HG03342 (cell line): Measurements from ENCODE around the gene GMDS.

Experiments
- ATAC-seq: cut with Tn5 transposase; IDR thresholded peaks from one replicate; pipeline ENCODE4 v1.9.1; 2021; ENCODE audit warnings: mild to moderate bottlenecking, moderate library complexity; ENCODE audit not compliant: unreplicated experiment

The GMDS gene

GRCh38 chr6:1729133-1729749 is 516.2 kb downstream of the GMDS start:
- no peak for ATAC-seq

- ATAC-seq, result no peak
Observed at GRCh38 chr6:1726341-1726768, 519.0 kb downstream of the GMDS start.

- ATAC-seq, result no peak
Observed at GRCh38 chr6:1724616-1725015, 520.8 kb downstream of the GMDS start.

GRCh38 chr6:1724124-1724523 is 521.3 kb downstream of the GMDS start:
- no peak for ATAC-seq

- no peak for ATAC-seq
Observed at GRCh38 chr6:1722801-1723200, 522.6 kb downstream of the GMDS start.

GRCh38 chr6:1720620-1721322 is 524.6 kb downstream of the GMDS start:
- ATAC-seq, result no peak

- ATAC-seq, result no peak
Observed at GRCh38 chr6:1719922-1720321, 525.5 kb downstream of the GMDS start.

- no peak for ATAC-seq
Observed at GRCh38 chr6:1716868-1717267, 528.5 kb downstream of the GMDS start.

DNA sequence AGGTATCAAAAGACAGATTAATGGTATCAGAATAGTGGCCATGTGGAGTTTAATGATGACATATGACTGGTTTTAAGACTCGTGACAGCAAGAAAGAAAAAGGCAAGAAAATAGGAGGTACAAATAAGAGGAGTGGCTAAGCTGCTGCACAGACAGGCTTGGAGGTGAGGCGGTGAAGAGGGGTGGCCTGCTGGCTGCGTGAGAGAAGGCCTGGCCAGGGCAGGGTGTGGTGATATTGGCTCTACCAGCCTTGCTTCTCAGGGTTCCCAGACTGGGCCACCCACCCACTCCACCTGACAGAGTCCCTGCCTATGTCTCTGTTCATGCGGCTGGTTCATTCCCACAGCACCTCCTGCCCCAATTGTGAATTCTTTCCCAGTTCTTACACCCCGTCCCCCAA is 529.0 kb downstream of the GMDS start:
- ATAC-seq, result no peak

DNA sequence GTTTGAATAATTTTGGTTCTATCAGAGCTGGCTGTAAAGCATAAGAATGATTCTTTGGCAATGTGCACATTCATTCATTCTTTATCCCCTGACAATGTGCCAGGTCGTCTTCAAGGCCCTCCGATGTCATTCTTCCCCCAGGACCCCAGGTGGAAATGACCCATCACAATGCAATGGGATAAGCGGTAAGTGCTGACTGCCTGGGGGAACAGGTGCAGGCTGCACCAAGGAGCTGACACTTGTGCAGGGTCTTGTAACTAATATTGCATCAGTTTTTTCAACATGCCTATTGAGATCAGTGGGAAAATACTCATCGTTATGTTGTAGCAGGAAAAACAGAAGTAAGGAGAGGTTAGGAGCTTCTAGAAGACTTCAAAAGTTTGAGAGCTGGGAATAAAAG is 530.1 kb downstream of the GMDS start:
- ATAC-seq, result no peak

- ATAC-seq, result no peak
Observed at GRCh38 chr6:1714654-1715053, 530.8 kb downstream of the GMDS start.

DNA sequence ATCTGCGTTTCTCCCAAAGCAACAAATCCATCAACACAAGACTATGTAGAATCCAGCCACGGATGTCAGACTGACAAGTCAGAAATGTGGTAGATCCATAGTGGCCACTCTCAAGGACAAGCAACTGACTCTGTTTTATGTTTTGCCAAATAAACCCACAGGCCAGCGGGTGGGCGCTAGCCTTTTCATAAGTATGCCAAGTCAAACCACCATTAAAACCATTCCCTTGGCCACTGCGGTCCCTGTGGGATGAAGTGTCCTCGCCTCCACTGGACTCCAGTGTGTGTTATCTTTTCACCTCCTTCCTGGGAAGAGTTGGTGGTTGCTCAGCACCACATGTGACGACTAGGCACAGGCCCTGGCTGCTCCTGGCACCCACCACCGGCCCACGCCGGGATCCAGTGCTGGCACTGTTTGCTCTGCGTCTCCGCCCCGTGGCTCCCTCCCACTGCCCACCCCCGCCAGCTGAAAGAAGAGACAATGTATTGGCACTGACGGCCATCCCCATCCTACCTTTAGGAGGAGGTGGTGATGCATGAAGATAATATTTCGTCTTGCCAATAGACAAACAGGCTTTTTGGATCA is 532.3 kb downstream of the GMDS start:
- no peak for ATAC-seq

DNA sequence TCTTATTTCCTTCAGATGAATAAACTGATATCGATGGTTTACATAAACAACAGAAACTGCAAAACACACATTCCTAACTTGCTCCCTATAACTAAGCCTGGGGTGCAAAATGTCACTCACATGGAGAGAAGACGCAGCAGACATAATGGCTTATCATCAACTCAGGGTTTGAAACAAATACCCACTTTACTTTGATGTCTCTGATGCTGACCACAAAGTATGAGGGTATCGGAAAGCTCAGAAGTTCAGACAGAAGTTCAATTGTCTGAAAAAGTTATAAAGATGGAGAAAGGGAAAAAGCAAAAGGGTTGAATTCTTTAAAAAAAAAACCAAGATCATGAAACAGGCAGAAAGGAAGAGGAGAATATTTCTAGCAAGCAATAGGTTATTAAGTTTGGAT is 533.0 kb downstream of the GMDS start:
- ATAC-seq, result no peak

GRCh38 chr6:1711136-1711535 is 534.3 kb downstream of the GMDS start:
- ATAC-seq, result no peak

DNA sequence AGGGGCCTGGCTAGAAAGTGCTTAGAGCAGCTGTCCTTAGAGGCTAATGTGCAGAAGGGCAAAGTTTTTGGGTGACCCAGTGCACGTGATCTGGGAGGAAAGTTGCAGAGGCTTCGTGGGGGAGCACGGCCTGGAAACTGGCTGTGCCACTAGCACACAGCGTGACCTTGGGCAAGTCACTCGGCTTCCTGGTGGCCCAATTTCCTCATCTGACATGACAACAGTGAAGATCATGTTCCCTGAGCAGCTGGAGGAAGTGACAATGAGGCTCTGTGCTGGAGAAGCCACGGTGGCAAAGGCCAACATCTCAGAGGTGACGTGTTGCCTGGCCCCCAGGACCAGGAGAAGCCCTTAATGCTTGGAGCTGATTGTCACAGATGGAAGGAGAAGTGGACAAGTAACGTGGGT is 536.2 kb downstream of the GMDS start:
- ATAC-seq, result no peak

DNA sequence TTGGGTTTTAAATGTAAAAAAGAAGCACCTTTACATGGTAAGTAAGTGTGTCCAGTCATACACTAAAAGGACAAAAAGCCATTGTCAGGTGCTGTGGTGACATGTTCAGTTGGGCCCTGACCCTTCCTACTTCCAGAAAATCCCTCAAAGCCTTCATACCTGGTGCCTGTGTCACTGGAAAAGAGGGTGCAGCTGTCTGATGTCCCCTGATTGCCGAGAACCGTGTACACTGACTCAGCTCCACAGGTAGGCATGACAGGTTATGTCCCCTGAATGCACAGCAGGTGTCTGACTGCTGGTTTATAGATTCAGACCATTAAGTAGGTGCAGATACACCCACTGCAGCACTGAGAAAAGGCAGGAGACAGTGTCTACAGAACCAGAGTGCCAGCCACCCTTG is 536.6 kb downstream of the GMDS start:
- no peak for ATAC-seq

DNA sequence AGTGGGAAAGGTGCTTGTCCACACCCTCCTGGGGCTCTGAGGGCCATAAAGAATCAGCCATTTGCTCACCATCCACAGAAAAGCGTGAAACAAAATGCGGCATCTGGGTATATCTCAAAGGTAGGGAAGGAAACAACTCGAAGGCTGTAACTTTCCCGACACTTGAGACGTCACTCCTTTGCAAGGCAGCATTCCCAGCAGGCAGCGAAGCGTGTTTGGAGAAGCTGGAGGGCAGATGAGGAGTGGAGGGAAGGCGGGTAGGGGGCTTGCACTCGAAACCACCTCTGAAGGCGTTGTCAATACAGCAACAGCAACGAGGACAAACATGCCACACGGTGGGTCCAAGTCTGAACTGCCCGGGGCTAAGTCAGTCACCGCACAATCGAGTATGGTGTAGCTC is 537.3 kb downstream of the GMDS start:
- ATAC-seq, result no peak

DNA sequence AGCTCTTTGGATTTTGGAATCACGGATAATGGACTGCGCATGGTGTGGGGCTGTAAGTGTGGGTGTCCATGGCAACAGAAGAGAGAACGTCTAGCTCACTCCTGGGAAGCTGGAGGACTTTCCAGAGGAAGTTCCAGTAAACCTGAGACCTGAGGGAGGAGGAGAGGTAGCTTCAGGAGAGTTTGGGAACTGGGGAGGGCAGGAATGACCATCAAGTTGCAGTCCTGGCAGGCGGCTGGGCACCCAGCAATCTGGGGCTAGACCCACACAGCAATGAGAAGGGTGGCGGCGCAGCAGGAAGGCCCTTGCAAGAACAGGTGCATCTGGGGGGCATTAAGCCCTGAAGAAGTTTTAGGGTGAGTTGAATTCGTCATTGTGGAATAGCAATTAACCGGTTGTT is 539.8 kb downstream of the GMDS start:
- no peak for ATAC-seq

DNA sequence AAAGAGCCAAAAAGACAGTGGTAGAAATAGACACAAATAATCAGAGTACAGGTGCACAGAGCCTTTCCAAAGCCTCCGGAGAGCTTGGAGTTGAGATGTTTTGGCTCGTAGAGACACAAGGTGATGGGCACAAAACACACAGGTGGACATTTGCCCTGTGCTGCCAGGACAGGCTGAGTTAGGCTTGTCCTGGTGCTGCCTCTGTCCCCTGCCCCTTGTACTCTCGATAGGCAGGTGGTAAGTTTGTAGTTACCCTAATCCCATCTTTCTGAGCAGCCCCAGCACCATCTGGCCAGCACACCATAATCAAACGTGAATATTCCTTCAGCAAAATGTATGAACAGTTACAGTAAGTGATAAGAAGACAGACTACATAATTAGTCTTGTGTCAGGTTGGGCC is 540.2 kb downstream of the GMDS start:
- no peak for ATAC-seq

DNA sequence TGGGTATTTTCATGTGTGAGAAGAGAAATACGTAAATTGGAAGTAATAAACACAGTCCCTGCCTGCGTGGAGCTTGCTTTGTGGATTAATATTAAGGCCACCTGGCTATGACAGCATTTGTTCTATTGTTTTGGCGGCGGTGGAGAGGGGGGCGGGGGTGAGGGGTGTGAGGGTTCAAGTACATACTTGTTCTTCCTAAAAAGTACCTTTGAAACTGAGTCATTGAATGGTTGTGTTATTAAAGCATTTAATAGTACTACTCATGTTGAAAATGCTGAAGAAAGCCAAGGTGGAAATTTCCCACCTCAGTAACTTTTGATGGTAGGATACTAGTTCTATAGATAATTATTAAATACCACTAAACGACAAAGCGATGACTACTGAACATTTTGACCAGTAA is 540.7 kb downstream of the GMDS start:
- ATAC-seq, result no peak

GRCh38 chr6:1703923-1704322 is 541.5 kb downstream of the GMDS start:
- no peak for ATAC-seq

DNA sequence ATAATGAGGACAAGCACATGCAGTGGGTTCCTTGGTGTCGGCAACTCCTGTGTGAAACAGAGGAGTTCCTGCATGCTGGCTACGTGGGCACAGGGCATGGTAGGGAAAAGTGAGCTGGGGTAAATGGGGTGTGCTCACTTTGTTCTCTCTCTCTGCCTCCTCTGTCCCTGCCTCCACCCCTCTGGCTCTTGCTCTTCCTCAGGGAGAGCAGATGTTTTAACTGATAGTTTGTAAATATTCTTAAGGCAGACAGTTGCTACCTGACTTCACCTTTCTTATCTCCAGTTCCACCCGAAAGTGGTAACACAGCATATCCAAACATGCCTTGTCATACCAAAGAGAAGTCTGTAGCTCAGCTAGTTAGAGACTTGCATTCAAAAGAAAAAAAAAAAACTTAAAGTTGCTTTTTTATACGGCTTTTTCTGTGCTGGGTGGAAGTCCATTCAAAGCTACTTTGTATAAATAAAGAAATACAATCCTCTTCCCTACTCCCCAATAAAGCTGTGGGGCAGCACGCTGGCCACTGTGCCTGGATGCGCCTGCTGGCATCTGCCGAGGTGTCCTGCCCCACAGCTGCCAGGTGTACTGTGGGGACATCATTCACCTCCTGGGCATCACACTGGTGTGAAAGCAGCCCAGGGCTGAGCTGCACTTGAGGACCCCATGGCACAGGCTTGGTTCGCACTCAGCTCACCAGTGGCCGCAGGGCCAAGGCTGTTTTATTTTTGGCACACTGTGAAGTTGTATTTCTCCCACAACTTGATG is 542.1 kb downstream of the GMDS start:
- ATAC-seq, result no peak
